ENCODE data around the gene RABEP1.

GRCh38 chr17:5282642-5283217, 646 bp downstream of the RABEP1 start:
- TF ChIP-seq, protein P1, sequence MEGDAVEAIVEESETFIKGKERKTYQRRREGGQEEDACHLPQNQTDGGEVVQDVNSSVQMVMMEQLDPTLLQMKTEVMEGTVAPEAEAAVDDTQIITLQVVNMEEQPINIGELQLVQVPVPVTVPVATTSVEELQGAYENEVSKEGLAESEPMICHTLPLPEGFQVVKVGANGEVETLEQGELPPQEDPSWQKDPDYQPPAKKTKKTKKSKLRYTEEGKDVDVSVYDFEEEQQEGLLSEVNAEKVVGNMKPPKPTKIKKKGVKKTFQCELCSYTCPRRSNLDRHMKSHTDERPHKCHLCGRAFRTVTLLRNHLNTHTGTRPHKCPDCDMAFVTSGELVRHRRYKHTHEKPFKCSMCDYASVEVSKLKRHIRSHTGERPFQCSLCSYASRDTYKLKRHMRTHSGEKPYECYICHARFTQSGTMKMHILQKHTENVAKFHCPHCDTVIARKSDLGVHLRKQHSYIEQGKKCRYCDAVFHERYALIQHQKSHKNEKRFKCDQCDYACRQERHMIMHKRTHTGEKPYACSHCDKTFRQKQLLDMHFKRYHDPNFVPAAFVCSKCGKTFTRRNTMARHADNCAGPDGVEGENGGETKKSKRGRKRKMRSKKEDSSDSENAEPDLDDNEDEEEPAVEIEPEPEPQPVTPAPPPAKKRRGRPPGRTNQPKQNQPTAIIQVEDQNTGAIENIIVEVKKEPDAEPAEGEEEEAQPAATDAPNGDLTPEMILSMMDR (IDR thresholded peaks at IDR 0.05; ENCODE audit: low read depth, low read length): no peak
- TF ChIP-seq EZH2phosphoT487 (IDR thresholded peaks at IDR 0.05; ENCODE audit: low read depth): no peak

Data from OCI-LY3 (cell line).